K562 treated with DMSO at 1 percent for 24 hours (cell line): ENCODE data around the gene REG3A. TPM values are rescaled to one million over a fixed set of nuclear protein-coding genes. Genes with fewer than 3 reads are reported as not detected.

Experiments
- total RNA-seq: library from RNA; unstranded; fragments of 300-600 nt; gene quantifications from 2 replicates; pipeline ENCODE4 v1.2.3, GENCODE V29; 2022; ENCODE audit warnings: low read depth; ENCODE audit not compliant: insufficient read depth

Gene REG3A
- not detected in 2 replicates for total RNA-seq

DNA sequence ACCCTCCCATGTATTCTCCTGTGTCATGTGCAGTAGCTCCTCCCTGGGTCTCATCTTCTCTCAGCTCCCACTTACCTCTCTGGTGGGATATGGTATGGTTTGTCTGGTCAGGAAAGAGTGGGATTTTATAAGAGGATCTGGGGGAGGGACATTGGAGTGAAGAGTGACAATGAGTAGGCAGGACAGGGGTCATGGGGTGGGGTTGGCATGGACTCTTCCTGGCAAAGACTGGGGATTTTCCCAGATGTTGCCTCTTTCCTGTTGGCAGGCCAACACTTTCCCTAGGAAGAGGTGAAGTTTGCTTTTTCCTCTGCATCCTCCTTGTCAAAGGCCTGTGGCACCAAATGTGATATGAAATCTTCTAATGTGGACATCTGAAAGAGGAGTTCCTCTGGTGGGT, at the start of gene REG3A:
Gene REG3A, minus strand, starts transcription at position 101 of the 400 bp plus-strand sequence. CDS start 348 bp downstream, outside the sequence.

DNA sequence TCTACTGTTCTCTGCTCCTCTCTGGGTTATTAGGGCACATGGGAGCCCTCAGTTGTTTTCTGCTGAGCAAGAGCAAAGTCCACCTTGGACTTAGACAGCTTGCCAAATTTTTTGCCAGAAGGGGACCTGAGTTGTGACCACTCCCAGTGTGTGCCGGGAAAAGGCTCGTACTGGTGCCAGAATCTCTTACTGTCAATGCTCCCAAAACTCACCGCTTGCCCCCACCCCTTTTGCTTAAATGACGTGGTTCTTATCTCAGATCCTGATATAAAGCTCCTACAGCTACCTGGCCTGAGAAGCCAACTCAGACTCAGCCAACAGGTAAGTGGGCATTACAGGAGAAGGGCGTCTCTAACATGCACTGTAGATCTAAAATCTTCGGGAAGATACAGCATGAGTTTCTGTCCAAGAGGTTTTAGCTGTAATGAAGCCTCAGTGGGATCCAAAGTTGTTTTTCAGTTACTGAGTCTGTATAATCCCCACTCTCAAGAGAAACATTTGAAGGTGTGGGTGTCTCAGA, 39.3 kb downstream of the REG3A start, which contains the start of gene REG1A:
Gene REG1A, plus strand, starts transcription at position 295 of the 520 bp plus-strand sequence. CDS start 374 bp downstream, outside the sequence.

Other genes starting within 250 kb of the REG3A start
- gene REG3G, start 134.1 kb downstream of the REG3A start, total RNA-seq: 0.58 TPM in 1 of 2 replicates, not detected in the other
- gene REG1B, start 71.8 kb downstream of the REG3A start, total RNA-seq: not detected in 2 replicates
- gene REG1A, start 39.3 kb downstream of the REG3A start, total RNA-seq: not detected in 2 replicates